Activated CD4-positive, alpha-beta T cell treated with anti-CD3 and anti-CD28 coated beads, Interleukin-2, Interleukin-6, amounts not matched to agents 100 ng/mL and 50 ng/mL, durations not matched to agents 16 hours and 8 hours (primary cell): ENCODE data around the gene TULP1.

ENCODE experiments used
- DNase-seq: peaks from one replicate; pipeline ENCODE4 v3.0.0-alpha.2; 2020

Gene TULP1

DNA sequence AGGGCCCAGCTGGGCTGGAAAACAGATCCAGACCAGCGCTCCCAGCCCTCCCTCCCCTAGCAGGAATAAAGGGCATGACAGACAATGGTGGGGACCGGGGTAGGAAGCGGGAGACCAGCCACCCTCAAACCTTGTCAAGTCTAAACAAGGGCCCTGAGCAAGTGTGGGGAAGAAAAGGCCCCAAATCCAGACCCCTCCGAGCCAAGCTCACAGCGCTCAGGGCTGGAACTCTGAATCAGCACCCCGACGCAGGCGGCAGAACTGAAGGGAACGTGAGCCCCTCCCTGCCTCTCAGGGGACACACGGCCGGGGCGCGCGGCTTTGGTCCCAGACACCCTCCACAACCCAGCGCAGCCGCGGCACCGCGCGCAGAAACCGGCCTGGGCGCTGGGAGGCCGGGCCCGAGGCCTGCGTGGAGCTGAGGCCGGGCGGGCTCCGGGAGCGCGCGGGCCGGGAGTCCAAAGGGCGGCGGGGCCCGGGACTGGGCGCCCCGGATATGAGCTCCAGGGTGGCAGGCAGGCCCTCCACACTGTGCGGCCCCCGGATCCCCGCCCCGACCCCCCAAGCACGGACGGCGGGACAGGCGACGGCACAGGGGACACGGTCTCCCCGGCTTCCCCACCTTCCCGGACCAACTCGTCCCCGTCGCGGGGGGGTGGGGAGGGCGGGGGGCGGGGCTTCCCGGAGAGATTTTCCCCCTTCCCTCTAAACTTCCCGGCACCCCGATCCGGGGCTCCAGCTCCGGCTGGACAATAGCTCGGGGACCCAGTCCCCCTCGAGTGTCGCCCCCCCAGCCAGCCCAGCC is 16.5 kb downstream of the TULP1 start:
- DNase-seq, result no peak

DNA sequence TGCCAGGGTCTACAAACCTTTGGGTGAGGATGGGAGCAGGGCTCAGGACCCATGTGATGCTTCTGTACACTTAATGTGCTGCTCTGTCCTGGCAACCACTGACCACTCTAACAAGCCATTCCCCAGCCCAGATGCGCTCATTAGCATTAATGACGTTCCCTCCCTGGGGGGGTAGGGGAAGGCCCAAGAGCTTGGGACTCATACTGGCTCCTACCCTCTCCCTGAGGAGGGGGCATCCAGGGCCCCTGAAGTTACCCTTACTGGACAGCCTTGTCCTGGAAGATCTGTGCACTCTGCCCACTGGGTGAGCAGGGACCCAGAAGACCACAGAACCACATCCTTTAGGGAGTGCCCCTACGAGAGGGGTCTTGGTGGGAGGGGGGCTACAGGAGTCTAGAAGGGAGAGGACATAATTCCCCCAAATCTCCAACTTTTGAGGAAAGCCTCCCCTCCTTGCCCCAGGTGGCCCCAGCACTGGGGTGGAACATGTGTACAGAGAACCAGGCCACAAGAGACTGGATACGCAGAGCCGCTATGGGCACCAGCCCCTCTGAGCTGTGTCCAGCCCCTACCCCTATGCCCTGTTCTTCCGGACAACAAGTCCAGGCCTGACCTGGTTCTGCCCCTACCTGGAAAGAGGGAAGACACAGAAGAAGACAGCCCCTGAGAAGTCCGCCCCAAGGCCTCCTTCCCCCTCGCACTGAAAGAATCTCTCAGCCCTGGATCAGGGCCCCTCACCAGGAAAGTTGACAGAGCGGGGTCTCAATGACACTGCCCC is 17.2 kb downstream of the TULP1 start:
- no peak for DNase-seq

DNA sequence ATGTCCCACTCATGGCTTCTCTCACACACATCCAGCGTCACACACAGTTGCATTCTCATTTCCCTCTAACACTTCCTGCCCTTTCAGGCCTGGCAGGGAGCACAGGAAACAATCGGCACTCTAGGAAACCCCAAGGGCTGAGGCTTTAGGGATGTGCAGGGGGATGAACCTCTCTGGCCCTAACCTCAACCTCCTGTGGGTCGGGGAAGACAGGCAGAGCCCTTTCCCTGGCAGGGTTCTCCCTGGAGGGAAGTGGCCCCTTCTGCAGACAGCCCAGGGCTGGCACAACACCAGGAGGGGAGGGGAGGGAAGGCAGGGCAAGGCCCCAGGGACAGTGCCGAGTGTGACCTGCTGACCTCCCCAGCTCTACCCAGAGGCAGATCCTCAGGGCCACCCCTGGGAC is 18.5 kb downstream of the TULP1 start:
- no peak for DNase-seq

- no peak for DNase-seq
These were observed 19.3 kb downstream of the TULP1 start for GRCh38 chr6:35493307-35493983.

DNA sequence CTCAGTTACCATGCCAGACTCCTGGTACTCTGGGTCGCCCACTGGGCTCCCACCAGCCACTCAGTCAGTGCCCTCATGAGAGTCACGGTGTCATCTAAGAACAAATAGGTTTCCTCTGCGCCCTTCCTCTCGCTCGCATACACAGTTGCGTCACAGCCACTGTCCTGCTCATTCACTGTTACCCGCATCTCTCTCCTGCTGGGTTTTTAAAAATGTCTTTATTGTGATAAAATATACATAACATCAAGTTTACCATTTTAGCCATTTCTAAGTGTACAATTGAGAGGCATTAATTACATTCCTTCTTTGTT is 19.8 kb downstream of the TULP1 start:
- no peak for DNase-seq

GRCh38 chr6:35492258-35492973 is 20.3 kb downstream of the TULP1 start:
- no peak for DNase-seq

DNA sequence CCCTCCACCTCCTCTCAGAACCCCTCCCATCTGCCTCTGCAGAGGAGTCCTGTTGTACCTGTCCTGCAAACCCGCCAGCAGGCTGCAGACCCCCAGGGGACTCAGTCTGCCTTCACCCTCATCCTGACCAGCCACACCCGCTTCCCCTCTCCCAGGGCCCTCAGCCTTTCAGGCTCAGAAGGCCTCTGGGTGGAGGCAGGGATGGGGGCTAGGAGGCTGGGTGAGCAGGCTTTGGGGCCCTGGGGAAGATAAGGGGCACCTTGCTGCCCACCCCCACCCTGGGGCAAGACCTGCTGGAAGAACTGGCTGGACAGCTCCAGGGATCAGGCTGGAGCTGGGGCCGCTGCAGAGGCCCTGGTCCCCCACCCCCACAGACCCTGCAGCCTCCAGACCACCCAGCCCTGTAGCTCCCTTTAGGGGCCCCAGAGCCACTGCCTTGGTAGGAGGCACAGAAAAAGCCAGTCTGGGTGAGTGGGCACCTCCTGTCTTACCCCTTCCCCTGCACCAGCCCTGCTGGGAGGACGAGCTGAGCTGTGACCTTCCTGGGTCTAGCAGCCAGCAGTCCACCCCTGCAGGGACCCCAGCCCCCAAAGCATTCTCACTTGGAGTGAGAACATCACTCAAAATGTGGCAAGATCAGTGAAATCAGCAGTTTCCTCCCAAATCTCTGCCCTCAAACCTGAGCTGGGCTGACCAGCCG is 21.0 kb downstream of the TULP1 start:
- DNase-seq, result no peak

DNA sequence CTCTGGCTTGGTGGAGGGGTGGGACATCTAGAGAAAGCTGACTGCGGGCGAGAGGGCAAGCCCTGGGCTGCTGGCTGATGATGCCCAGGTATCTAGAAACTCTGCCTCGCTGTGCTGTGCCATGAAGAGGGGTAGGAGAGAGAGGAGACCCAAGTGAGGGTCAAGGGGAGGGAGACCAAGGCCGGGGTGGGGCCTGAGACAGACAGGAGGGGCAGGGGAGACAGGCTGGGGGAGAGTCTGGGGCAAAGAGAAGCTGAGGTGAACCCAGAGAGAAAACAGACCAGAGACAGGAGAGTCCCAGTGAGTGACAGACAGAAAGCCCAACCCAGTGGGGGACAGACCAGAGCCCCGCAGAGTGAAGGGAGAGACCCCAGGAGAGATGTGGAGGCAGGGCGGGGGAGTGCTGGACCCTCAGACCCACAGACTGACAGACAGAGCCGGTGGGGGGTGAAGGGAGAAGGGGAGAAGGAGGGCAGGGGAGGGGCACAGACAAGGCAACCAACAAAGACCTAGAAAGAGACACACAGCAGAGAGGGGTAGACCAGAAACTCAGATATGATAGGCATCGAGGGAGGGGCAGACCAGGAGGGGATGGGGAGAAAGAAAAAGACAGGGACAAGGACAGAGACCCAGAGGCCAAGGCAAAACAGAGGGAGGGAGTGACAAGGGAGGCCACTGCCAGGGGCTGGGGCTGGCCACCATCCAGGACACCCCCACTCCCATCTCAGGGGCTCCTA is 21.7 kb downstream of the TULP1 start:
- no peak for DNase-seq

DNA sequence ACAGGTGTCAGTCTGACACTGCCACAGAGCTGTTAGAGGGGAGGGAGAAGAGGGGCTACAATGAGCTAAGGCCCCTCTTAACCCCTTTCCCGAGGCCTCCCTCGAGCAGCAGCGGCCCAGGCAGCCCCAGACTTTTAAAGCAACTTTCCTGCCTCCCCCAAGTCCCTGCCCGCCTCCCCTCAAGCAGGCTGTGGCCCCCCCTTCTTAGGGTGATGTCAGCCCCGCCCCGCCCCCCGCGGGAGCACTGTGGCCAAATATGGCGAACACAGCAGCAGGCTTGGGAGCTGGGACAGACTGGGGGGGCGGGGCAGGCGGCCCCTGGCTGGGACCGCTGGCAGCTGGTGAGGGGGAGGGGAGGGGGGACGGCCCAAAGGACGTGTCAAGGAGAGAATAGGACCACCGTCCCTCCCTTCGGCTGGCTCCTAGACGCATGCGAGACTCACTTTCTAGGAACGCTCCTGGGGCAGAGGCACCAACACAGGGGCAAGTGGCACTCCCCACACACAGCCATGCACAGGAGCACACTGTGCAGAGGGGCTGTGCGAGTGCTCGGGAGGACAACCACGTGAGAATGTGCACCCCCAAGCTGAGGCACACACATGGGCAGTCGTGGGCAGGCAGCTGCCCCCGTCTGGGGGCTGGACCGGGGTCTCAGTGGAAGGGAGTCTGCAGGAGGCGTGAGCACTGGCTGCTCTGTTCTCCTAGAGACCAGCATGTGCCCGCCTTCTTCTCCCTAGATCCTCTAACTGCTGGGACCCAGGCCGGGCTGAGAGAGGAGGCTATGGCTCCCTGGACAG is 22.5 kb downstream of the TULP1 start:
- no peak for DNase-seq

DNA sequence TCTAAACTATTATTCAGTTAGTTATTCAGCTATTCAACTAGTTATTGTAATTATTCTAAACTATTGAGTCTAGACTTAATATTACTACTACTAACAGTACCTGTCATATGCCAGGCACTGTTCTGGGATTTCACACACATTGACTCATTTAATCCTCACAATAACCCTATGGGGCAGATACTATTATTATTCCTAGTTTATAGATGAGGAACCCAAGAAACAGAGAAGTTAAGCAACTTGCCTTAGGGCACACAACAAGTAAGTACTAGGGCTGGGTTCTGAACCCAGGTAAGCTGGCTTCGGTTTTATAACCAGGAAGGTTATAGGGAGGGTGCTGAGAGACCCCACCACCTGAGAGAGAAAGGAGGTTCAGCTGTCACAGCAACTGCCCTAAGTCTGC is 23.6 kb downstream of the TULP1 start:
- no peak for DNase-seq

DNA sequence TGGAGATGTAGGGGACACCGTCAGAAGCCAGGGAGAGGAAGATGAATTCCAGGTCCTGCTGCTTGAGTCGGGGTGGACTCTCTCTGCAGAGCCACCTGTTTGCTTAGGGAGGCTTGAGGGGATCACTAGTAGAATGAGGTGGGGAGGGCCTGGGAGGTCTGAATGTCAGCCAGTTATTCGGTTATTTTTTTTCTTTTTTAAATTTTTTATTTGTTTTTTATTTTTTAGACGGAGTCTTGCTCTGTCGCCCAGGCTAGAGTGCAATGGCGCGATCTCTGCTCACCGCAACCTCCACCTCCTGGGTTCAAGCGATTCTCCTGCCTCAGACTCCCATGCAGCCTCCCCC is 24.2 kb downstream of the TULP1 start:
- DNase-seq, result no peak

GRCh38 chr6:35487658-35488516 is 24.8 kb downstream of the TULP1 start:
- DNase-seq, result no peak

- DNase-seq, result no peak
These were observed 26.4 kb downstream of the TULP1 start for GRCh38 chr6:35486005-35486925.

DNA sequence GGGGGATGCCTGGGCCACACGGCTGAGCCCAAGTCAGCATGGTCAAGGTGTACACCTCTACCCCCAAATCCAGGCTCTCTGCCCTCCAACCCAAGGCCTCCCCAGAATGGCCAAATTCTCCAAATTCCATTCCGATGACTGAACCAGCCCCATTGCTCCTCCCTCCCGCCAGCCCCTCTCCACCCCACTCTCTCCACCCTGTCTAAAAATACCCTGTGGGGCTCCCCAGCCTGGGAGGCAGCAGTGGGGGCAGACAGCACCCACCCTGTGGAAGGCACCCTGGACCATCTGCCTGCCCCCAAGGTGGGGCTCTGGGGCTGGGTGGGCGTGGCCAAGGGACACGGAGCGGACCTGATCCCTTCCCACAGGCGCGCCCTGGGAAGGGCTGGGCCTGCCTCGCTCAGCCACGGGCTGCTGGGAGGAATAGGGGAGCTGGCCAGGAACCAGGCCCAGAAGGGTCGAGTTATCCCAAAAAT is 27.3 kb downstream of the TULP1 start:
- no peak for DNase-seq

DNA sequence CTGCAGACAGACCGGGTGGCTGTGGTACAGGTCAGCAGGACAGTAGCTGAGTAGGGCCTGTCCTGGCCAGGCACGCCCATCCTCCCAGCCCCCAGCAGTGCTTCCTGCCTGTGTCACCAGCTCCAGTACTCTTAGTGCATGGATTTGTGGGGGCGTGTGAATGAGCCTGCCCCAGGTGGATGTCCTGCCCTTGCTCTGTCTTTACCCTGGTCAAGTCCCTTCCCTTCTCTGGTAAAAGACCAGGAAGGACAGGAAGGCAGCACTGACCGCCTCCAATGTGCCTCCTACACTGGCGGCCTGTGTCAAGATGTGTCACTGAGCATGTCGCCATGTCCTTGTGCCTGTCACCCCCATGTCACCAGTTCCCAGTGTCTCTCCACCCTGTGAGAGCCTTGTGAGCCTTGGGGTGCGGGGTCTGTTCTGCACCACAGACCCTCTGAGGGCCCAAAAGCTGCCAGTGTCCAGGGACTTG is 27.7 kb downstream of the TULP1 start:
- DNase-seq, result no peak

- no peak for DNase-seq
These were observed 28.6 kb downstream of the TULP1 start for GRCh38 chr6:35483893-35484645.

DNA sequence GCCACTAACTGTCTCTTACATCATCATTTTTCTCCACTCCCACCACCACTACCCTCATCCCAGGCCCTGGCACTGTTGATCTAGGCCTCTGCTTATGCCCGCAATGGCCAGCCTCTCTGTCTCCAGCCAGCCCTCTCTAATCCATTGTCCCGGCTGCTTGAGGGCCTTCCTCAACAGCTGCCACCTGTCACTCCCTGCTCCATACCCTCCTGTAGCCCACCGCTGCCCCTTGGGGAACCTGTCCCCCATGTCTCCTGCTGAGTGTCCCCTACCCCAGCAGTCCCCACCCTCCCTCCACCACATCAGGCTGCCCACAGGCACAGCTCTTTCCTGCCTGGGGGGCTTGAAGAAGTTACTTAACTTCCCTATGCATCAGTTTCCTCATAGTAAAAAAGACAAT is 29.2 kb downstream of the TULP1 start:
- no peak for DNase-seq

DNA sequence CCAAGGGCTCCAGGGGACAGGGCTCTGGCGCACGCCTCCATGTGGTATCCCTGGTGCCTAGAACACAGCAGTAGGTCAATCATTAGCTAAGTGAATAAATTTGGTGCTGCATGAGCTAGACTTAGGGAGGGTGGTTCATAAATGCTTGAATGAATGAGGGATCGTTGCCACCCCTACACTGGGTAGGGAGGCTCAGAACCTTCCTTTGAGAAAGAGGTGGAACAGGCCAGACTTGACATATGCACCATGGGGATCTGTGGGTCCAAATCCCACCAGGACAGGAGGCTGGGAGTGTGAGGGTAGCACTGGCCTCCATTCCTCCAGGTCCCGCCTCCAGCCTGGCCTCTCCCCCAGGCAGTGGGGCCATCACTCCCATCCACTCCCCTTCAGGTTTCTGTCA is 29.6 kb downstream of the TULP1 start:
- no peak for DNase-seq
